Vagina (tissue), 2 donors: Measurements from ENCODE around the gene B4GALNT3. TPM values are rescaled to one million over a fixed set of nuclear protein-coding genes. Genes with fewer than 3 reads are reported as not detected.

Experiments used
- DNase-seq, 2 donors: peaks; one replicate each; pipeline ENCODE4 v3.0.0-alpha.2; 2017; ENCODE audit errors: extremely low spot score in 2 of 2
- H3K27ac ChIP-seq: fragments of 200-600 bp; sonication (generic); one replicate; pipeline ENCODE4 v1.5.1; 2019
- H3K27me3 ChIP-seq: fragments of 200-600 bp; sonication (generic); one replicate; pipeline ENCODE4 v1.5.1; 2019
- H3K36me3 ChIP-seq, 2 donors: fragments of 200-600 bp; sonication (generic); one replicate each; pipeline ENCODE4 v1.5.1; 2017 to 2019
- H3K4me1 ChIP-seq: fragments of 200-600 bp; sonication (generic); one replicate; pipeline ENCODE4 v1.5.1; 2019
- H3K4me3 ChIP-seq, 2 donors: fragments of 200-600 bp; sonication (generic); 1 replicate in 1 of 2; 2 replicates in 1 of 2; pipeline ENCODE4 v1.5.1; 2016 to 2019
- H3K9me3 ChIP-seq: fragments of 200-600 bp; sonication (generic); one replicate; pipeline ENCODE4 v1.5.1; 2019
- POLR2A ChIP-seq, 2 donors: fragments of 450-650 bp; IDR thresholded peaks; one replicate each; pipeline ENCODE4 v1.6.1; 2017; ENCODE audit warnings: antibody characterized with exemption in 2 of 2, mild to moderate bottlenecking in 2 of 2, moderate library complexity in 2 of 2
- POLR2AphosphoS5 ChIP-seq, 2 donors: sonication (generic); formaldehyde crosslinking; IDR thresholded peaks; one replicate each; pipeline ENCODE4 v1.9.0; 2017; ENCODE audit warnings: antibody characterized with exemption in 2 of 2, mild to moderate bottlenecking in 2 of 2, low read depth in 1 of 2; ENCODE audit not compliant: insufficient read depth in 1 of 2
- intact Hi-C: fragments of 100-400 bp; cut with DNase I; formaldehyde crosslinking; loops from one replicate; pipeline ENCODE4 v1.15.1; 2023
- total RNA-seq: library from RNA; depleted of rRNA; stranded (reverse); fragments of >200 nt; gene quantifications from one replicate; pipeline ENCODE4 v1.2.3, GENCODE V29; 2016
- TF ChIP-seq, protein P1 (sequence below), 3 experiments: fragments of 450-650 bp in 2 of 3; fragments of 200-600 bp in 1 of 3; sonication (generic) in 1 of 3; IDR thresholded peaks; one replicate each; pipeline ENCODE4 v1.5.1; 2017 to 2019; ENCODE audit warnings: antibody characterized with exemption in 3 of 3, mild to moderate bottlenecking in 2 of 3, moderate library complexity in 2 of 3

B4GALNT3 gene
- total RNA-seq, 1 donor from 2014 or later = 13.3 TPM

DNA sequence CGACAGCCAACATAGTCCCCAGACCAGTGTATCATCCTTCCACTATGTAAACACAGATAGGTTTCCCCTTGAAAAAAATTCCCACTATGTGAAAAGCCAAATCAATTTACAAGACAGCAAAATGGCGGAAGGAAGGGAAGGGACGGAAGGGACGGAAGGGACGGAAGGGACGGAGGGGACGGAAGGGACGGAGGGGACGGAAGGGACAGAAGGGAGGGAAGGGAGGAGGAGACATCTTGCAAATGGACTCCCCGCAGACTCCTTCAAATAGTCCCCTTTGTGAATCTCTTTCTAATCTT is 128.2 kb downstream of the B4GALNT3 start:
- Histone ChIP-seq H3K27me3 (no peaks in the 10 kb centered on the region), H3K4me3 (no peak overlapping the region), H3K36me3 (no peaks in the 10 kb centered on the region), H3K9me3 (no peaks in the 10 kb centered on the region), H3K27ac (no peak overlapping the region), H3K4me1 (no peaks in the 10 kb centered on the region)
- intact Hi-C loops = no loop called here
- no peak for DNase-seq
- TF ChIP-seq POLR2A (IDR thresholded peaks at IDR 0.05) = no peak
- no peak for TF ChIP-seq POLR2AphosphoS5 (IDR thresholded peaks at IDR 0.05; ENCODE audit: insufficient read depth in 1 of 2, low read depth in 1 of 2)
- TF ChIP-seq, protein P1, sequence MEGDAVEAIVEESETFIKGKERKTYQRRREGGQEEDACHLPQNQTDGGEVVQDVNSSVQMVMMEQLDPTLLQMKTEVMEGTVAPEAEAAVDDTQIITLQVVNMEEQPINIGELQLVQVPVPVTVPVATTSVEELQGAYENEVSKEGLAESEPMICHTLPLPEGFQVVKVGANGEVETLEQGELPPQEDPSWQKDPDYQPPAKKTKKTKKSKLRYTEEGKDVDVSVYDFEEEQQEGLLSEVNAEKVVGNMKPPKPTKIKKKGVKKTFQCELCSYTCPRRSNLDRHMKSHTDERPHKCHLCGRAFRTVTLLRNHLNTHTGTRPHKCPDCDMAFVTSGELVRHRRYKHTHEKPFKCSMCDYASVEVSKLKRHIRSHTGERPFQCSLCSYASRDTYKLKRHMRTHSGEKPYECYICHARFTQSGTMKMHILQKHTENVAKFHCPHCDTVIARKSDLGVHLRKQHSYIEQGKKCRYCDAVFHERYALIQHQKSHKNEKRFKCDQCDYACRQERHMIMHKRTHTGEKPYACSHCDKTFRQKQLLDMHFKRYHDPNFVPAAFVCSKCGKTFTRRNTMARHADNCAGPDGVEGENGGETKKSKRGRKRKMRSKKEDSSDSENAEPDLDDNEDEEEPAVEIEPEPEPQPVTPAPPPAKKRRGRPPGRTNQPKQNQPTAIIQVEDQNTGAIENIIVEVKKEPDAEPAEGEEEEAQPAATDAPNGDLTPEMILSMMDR (IDR thresholded peaks at IDR 0.05) = no peak

DNA sequence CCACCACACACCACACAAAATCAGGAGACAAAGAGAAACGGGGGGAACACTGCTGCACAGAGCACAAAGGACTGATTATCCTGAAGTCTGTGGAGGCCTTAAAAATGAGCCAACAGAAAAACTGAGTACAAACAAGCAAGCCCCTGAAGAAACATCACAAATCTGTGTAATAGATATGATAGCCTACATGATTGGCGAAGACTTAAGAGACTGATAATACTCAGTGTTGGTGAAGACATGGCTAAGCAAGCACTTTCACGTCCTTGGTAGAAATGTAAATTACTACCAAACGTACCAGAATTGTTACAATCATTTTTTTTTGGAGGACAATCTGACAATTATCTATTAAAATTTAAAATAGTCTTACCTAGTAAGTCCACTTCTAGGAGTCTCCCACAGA is 128.9 kb downstream of the B4GALNT3 start:
- Histone ChIP-seq H3K4me1 (no peaks in the 10 kb centered on the region), H3K36me3 (no peaks in the 10 kb centered on the region), H3K4me3 (no peak overlapping the region), H3K27ac (no peak overlapping the region), H3K27me3 (no peaks in the 10 kb centered on the region), H3K9me3 (no peaks in the 10 kb centered on the region)
- intact Hi-C loops = no loop called here
- no peak for TF ChIP-seq POLR2A (IDR thresholded peaks at IDR 0.05)
- TF ChIP-seq, protein P1 (IDR thresholded peaks at IDR 0.05) = no peak
- no peak for DNase-seq

DNA sequence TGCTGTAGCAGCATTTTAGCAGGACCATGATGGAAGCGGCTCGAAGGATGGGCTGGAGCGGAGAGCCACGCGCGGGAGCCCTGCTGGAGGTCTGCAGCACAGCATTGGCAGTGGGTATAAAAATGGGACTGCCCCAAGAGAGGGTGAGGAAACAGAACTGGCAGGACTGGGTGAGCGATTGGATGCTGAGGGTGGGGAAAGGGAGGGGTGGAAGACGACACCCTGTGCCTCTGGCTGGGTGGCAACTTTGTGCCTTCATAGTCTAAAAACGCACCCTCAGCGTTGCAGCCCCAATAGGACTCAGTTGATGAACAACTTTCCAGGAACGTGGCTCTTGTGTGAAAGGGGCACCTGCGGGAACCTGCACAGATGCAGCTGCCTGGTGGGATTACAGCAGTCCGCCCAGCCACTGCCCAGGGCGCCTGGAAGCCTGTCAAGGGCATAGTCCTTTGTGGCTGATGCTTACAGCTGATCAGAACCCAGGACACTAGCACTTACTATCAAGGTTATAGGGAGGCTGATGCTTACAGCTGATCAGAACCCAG is 130.5 kb downstream of the B4GALNT3 start:
- Histone ChIP-seq H3K27ac (no peak overlapping the region), H3K4me1 (no peaks in the 10 kb centered on the region), H3K36me3 (no peaks in the 10 kb centered on the region), H3K27me3 (no peaks in the 10 kb centered on the region), H3K4me3 (no peak overlapping the region), H3K9me3 (no peaks in the 10 kb centered on the region)
- intact Hi-C loops = no loop called here
- DNase-seq = no peak
- TF ChIP-seq, protein P1 (IDR thresholded peaks at IDR 0.05) = no peak
- TF ChIP-seq POLR2AphosphoS5 (IDR thresholded peaks at IDR 0.05; ENCODE audit: insufficient read depth in 1 of 2, low read depth in 1 of 2) (no peak), POLR2A (IDR thresholded peaks at IDR 0.05) (no peak)

DNA sequence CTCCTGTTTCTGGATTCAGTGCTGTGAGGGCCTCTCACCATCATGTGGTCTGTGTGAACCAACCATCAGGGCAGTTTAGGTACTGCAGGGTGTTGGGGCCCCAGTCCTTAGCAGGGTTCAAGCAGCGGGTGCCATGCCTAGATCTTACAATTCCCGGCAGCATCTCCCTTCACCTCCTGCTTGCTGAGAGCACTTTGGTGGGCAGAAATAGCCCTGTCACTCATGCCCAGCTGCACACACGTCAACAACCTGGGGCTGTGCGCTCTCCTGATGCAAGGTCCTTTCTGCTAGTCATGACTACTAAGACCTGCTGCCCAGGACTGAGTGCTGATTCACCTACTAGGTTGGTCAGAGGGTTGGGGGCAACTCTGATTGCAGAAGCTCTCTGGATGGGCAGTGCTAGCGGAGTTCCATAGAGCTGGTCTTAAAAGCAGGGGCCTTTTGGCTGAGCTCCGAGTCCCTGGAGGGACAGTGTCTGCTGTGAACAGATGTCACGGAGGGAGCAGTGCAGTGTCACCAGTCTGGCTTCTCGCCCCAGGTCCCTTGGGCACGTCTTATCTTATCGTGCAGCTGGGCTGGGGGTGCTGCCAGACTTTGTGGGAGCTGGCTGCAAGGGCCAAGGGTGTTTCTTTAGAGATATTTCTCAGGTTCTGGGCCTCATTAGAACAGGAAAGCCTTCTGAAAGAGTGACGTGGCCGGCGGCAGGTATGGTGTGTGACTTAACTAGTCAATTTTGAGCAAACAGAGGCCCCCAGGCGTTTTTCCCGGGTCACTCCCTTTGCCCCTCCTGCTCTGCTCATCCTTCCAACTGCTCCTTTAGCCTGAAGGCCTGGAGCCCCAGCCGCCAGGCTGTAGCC is 131.7 kb downstream of the B4GALNT3 start:
- Histone ChIP-seq H3K36me3 (no peaks in the 10 kb centered on the region), H3K4me3 (no peak overlapping the region), H3K27ac (no peak overlapping the region), H3K9me3 (no peaks in the 10 kb centered on the region), H3K27me3 (no peaks in the 10 kb centered on the region), H3K4me1 (no peaks in the 10 kb centered on the region)
- intact Hi-C loops = no loop called here
- no peak for DNase-seq
- TF ChIP-seq POLR2AphosphoS5 (IDR thresholded peaks at IDR 0.05; ENCODE audit: insufficient read depth in 1 of 2, low read depth in 1 of 2) (no peak), POLR2A (IDR thresholded peaks at IDR 0.05) (no peak)
- TF ChIP-seq, protein P1 (IDR thresholded peaks at IDR 0.05) = no peak

DNA sequence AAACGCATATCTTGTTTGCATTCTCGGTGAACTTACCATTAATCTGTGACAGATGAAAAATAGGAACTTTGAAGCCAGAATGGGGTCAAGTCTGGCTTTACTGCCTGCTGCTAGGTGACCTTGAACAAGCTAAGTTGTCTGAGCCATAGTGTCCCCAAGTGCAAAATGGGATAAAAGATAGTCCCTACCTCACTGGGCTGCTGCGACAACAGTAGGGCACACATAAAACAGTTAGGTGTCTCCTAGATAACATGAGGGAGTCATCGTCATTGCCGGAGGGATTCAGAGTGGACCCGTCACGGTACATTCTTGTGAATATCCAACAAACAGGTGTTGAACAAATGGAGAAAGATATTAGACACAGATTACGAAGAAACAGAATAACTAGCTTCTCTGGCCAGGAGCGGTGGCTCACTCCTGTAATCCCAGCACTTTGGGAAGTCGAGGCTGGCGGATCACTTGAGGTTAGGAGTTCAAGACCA is 132.3 kb downstream of the B4GALNT3 start:
- intact Hi-C loops = no loop called here
- no peak overlapping the region for H3K4me3 ChIP-seq
- H3K4me1 ChIP-seq = no peaks in the 10 kb centered on the region
- H3K36me3 ChIP-seq = no peaks in the 10 kb centered on the region
- DNase-seq = no peak
- H3K9me3 ChIP-seq = no peaks in the 10 kb centered on the region
- no peak overlapping the region for H3K27ac ChIP-seq
- TF ChIP-seq, protein P1 (IDR thresholded peaks at IDR 0.05) = no peak
- TF ChIP-seq POLR2AphosphoS5 (IDR thresholded peaks at IDR 0.05; ENCODE audit: insufficient read depth in 1 of 2, low read depth in 1 of 2) (no peak), POLR2A (IDR thresholded peaks at IDR 0.05) (no peak)
- H3K27me3 ChIP-seq = no peaks in the 10 kb centered on the region
